GM23338 (cell line): ENCODE measurements around the gene MRPL20.

ENCODE experiments used
- POLR2AphosphoS5 ChIP-seq: IDR thresholded peaks from 2 replicates; pipeline ENCODE4 v1.6.1; 2016; ENCODE audit warnings: antibody characterized with exemption, low read depth
- TF ChIP-seq, protein P1 (sequence below), 2 experiments: fragments of 200-600 bp in 1 of 2; sonication (generic) in 1 of 2; conservative IDR thresholded peaks; 2 replicates each; pipeline versions ENCODE4 v1.5.1 to v1.6.1; 2016 to 2017; ENCODE audit warnings: antibody characterized with exemption in 2 of 2, low read depth in 2 of 2, mild to moderate bottlenecking in 2 of 2, moderate library complexity in 1 of 2

DNA sequence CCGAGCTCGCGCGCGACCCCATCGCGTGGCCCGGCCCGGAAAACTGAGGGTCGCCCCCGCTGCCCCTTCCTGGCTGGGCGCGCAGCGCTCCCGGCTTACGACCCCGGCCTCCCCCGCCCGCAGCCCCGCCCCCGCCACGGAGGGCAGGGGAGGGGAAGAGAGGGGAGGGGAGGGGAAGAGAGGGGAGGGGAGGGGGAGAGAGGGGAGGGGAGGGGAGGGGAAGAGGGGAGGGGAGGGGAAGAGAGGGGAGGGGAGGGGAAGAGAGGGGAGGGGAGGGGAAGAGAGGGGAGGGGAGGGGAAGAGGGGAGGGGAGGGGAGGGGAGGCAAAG, 20.7 kb upstream of the MRPL20 start:
- TF ChIP-seq, protein P1, sequence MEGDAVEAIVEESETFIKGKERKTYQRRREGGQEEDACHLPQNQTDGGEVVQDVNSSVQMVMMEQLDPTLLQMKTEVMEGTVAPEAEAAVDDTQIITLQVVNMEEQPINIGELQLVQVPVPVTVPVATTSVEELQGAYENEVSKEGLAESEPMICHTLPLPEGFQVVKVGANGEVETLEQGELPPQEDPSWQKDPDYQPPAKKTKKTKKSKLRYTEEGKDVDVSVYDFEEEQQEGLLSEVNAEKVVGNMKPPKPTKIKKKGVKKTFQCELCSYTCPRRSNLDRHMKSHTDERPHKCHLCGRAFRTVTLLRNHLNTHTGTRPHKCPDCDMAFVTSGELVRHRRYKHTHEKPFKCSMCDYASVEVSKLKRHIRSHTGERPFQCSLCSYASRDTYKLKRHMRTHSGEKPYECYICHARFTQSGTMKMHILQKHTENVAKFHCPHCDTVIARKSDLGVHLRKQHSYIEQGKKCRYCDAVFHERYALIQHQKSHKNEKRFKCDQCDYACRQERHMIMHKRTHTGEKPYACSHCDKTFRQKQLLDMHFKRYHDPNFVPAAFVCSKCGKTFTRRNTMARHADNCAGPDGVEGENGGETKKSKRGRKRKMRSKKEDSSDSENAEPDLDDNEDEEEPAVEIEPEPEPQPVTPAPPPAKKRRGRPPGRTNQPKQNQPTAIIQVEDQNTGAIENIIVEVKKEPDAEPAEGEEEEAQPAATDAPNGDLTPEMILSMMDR (conservative IDR thresholded peaks at IDR 0.05; ENCODE audit: low read depth in 2 of 2), result no peak
- no peak for TF ChIP-seq POLR2AphosphoS5
